K562 (cell line): ENCODE results near the gene VIT. TPM values are rescaled to one million over a fixed set of nuclear protein-coding genes. Genes with fewer than 3 reads are reported as not detected.

Experiments used
- ATAC-seq: fragments of 200-7000 bp; cut with Tn5 transposase; 3 replicates; pipeline ENCODE4 v1.9.1; 2020; ENCODE audit warnings: moderate library complexity
- BruUV-seq: library from RNA; stranded (reverse); fragments of 400-500 nt; replicated peaks from 2 replicates; lab custom pipeline; 2021; lab: Mats Ljungman, UMichigan
- CTCF ChIA-PET: fragments of 300-600 bp; formaldehyde crosslinking; extraction: SDS; loops from one replicate; lab custom pipeline; 2021; ENCODE audit warnings: low intra/inter-chr PET ratio; lab: Yijun Ruan, JAX
- POLR2A ChIA-PET: fragments of 300-600, 350-650 bp; sonication (Branson Sonifier 250); formaldehyde crosslinking; extraction: SDS; loops from one replicate; lab custom pipeline; 2021; ENCODE audit warnings: antibody characterized with exemption, inconsistent platforms; lab: Yijun Ruan, JAX
- DNase-seq, 4 experiments: peaks; one replicate each; pipeline versions ENCODE4 v3.0.0 to v3.0.0-alpha.2; 2011 to 2018; ENCODE audit warnings: low spot score in 3 of 4, mixed read lengths in 3 of 4; ENCODE audit errors: extremely low read depth in 1 of 4
- FAIRE-seq: peaks from 2 replicates; lab custom pipeline; 2011; peaks lifted over from hg19 to GRCh38; lab: Jason Lieb, UNC
- H2AFZ ChIP-seq: 2 replicates; pipeline ENCODE4 v1.6.0; 2011; ENCODE audit warnings: low read depth, low read length, control low read depth, inconsistent platforms
- H3K27ac ChIP-seq: fragments of 200-600 bp; 3 replicates; pipeline ENCODE4 v1.8.0; 2011; ENCODE audit warnings: low read depth, mild to moderate bottlenecking, control low read depth, inconsistent platforms, low read length, moderate library complexity, mixed read lengths; ENCODE audit errors: extremely low read depth
- H3K27me3 ChIP-seq, 2 experiments: fragments of 300-600 bp in 1 of 2; 2 replicates in 1 of 2; 3 replicates in 1 of 2; pipeline versions ENCODE4 v1.6.0 to v1.8.0; 2011; ENCODE audit warnings: inconsistent platforms in 2 of 2, low read length in 2 of 2, mild to moderate bottlenecking in 1 of 2, mixed read lengths in 1 of 2, moderate library complexity in 1 of 2; ENCODE audit not compliant: control insufficient read depth in 2 of 2, insufficient read depth in 2 of 2
- H3K36me3 ChIP-seq: fragments of 300-600 bp; 3 replicates; pipeline ENCODE4 v1.8.0; 2011; ENCODE audit warnings: mild to moderate bottlenecking, low read length, inconsistent platforms; ENCODE audit not compliant: control insufficient read depth, insufficient read depth
- H3K4me1 ChIP-seq, 2 experiments: fragments of 200-600 bp in 1 of 2; replicated peaks in 1 of 2; 2 replicates in 1 of 2; 3 replicates in 1 of 2; pipeline versions ENCODE4 v1.5.1 to v1.8.0; 2011; ENCODE audit warnings: inconsistent platforms in 2 of 2, low read length in 2 of 2, mild to moderate bottlenecking in 1 of 2, mixed read lengths in 1 of 2, moderate library complexity in 1 of 2; ENCODE audit not compliant: control insufficient read depth in 2 of 2, insufficient read depth in 2 of 2
- H3K4me2 ChIP-seq: 2 replicates; pipeline ENCODE4 v1.6.1; 2011; ENCODE audit warnings: low read length, control low read depth, inconsistent platforms, mixed read lengths; ENCODE audit not compliant: insufficient read depth
- H3K4me3 ChIP-seq: fragments of 200-600 bp; sonication (generic), shearing (Covaris generic); 2 replicates; pipeline ENCODE4 v1.5.1; 2016; ENCODE audit warnings: control low read depth, inconsistent platforms
- H3K79me2 ChIP-seq: fragments of 200-600 bp; 3 replicates; pipeline ENCODE4 v1.8.0; 2011; ENCODE audit warnings: low read length, inconsistent platforms; ENCODE audit not compliant: control insufficient read depth, insufficient read depth
- H3K9ac ChIP-seq, 2 experiments: 2 replicates each; pipeline versions ENCODE4 v1.6.0 to v1.6.1; 2011; ENCODE audit warnings: low read depth in 2 of 2, low read length in 2 of 2, control low read depth in 1 of 2, inconsistent platforms in 1 of 2, mild to moderate bottlenecking in 1 of 2, mixed read lengths in 1 of 2; ENCODE audit not compliant: insufficient read depth in 1 of 2
- H3K9me1 ChIP-seq: one replicate; pipeline ENCODE4 v1.6.0; 2011; ENCODE audit warnings: inconsistent platforms, mild to moderate bottlenecking, low read length, moderate library complexity; ENCODE audit not compliant: control insufficient read depth, insufficient read depth
- H3K9me3 ChIP-seq: replicated peaks from 2 replicates; pipeline ENCODE4 v1.5.1; 2011; ENCODE audit warnings: low read depth, low read length, inconsistent platforms; ENCODE audit not compliant: control insufficient read depth, insufficient read depth
- H4K20me1 ChIP-seq: replicated peaks from 2 replicates; pipeline ENCODE4 v1.6.1; 2011; ENCODE audit warnings: low read length, inconsistent platforms, mixed read lengths; ENCODE audit not compliant: control insufficient read depth, insufficient read depth
- BACH1 ChIP-seq: fragments of 200-800 bp; sonication (Bioruptor generic); IDR thresholded peaks from 2 replicates; pipeline ENCODE4 v1.6.1; 2016; ENCODE audit warnings: missing genetic modification characterization, missing compliant biosample characterization
- BCL6 ChIP-seq: fragments of 250-450 bp; sonication (Bioruptor Pico); IDR thresholded peaks from 2 replicates; pipeline ENCODE4 v1.4.0; 2020
- HDAC3 ChIP-seq: fragments of 450-650 bp; IDR thresholded peaks from 2 replicates; pipeline ENCODE4 v1.6.1; 2018; ENCODE audit warnings: borderline replicate concordance, mild to moderate bottlenecking, moderate library complexity; ENCODE audit not compliant: partially characterized antibody
- MXI1 ChIP-seq: IDR thresholded peaks from 2 replicates; pipeline ENCODE4 v1.6.1; 2011; ENCODE audit warnings: low read depth, mild to moderate bottlenecking, improper control_type of control experiment, low read length
- RBM39 ChIP-seq: fragments of 200-400 bp; formaldehyde crosslinking; optimal IDR thresholded peaks from 2 replicates; pipeline ENCODE3; 2018; ENCODE audit warnings: low read depth, low read length
- SAP30 ChIP-seq: fragments of 200-600 bp; sonication (generic); IDR thresholded peaks from 2 replicates; pipeline ENCODE4 v1.6.1; 2012; ENCODE audit warnings: borderline replicate concordance, low read depth, mild to moderate bottlenecking, moderate library complexity, low read length, control low read depth, inconsistent platforms; ENCODE audit not compliant: insufficient read depth, poor library complexity, severe bottlenecking
- ZEB2 ChIP-seq: fragments of 450-650 bp; IDR thresholded peaks from 2 replicates; pipeline ENCODE4 v1.6.1; 2016
- ZKSCAN3 ChIP-seq: fragments of 250-450 bp; sonication (Bioruptor Pico); IDR thresholded peaks from 2 replicates; pipeline ENCODE4 v1.4.0; 2020
- ZNF124 ChIP-seq: sonication (generic); formaldehyde crosslinking; IDR thresholded peaks from 2 replicates; pipeline ENCODE4 v1.8.1; 2022; ENCODE audit warnings: missing genetic modification reagents
- WGBS: fragments of 100-300 bp; shearing (Covaris generic); methylation state at CpG from one replicate; pipeline ENCODE4 v1.1.6; 2016; ENCODE audit warnings: low coverage, mixed read lengths; ENCODE audit not compliant: insufficient coverage; ENCODE audit errors: missing lambda C conversion rate; 5-methylcytosine and 5-hydroxymethylcytosine counted together
- in situ Hi-C: fragments of 300-500 bp; cut with MboI; formaldehyde crosslinking; loops from 4 replicates; pipeline ENCODE4 v1.15.0; 2018; ENCODE audit warnings: inconsistent platforms, mixed read lengths
- intact Hi-C: fragments of 100-400 bp; cut with micrococcal nuclease; formaldehyde crosslinking; loops from 2 replicates; pipeline ENCODE4 v1.14.2; 2022
- polyA plus RNA-seq, 8 experiments: library from polyadenylated mRNA; depleted of rRNA in 4 of 8; stranded (reverse) in 5 of 8; unstranded in 3 of 8; fragments of >200 nt; fragmentation: Nextera tagmentation in 2 of 8; fragmentation: Illumina TruSeq in 1 of 8; extraction: Ambion mirVana in 2 of 8; extraction: Trizol in 1 of 8; gene quantifications; 2 replicates each; pipeline versions ENCODE4 v1.2.1 to v1.2.3, GENCODE V29; 2011 to 2014; ENCODE audit warnings: inconsistent platforms in 1 of 8, missing spikeins in 1 of 8
- total RNA-seq, 7 experiments: library from RNA; depleted of rRNA in 6 of 7; stranded (reverse); fragments of >200 nt in 6 of 7; fragmentation: Illumina TruSeq in 2 of 7; extraction: Trizol in 2 of 7; gene quantifications; 2 replicates each; pipeline versions ENCODE4 v1.2.1 to v1.2.3, GENCODE V29; 2011 to 2021; ENCODE audit warnings: low replicate concordance in 1 of 7
- TF ChIP-seq, protein P1 (sequence below): fragments of 250-450 bp; sonication (Bioruptor Pico); IDR thresholded peaks from 2 replicates; pipeline ENCODE4 v1.5.0; 2021; ENCODE audit warnings: mild to moderate bottlenecking, borderline replicate concordance

The VIT gene
- total and polyA plus RNA-seq, 9 of the 15 experiments (the other 6 are each of a cell fraction or from before 2014, with no cell fraction given), result not detected

DNA sequence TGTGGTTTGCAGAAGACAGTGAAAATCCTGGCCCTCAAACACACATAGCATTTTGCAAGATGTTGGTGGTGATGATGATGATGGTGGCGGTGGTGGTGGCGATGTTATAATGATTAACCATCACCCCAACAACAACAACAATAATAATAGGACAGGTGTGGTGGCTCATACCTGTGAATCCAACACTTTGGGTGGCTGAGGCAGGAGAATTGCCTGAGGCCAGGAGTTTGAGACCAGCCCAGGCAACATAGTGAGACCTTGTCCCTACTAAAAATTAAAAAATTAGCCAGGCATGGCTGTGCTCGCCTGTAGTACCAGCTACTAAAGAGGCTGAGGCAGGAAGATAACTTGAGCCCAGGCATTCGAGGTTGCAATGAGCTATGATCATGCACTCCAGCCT, 3.8 kb downstream of the VIT start:
- BruUV-seq, result no TSS peak
- Histone ChIP-seq H3K9ac (no peak overlapping the region), H3K4me3 (no peak overlapping the region), H3K36me3 (no peaks in the 10 kb centered on the region), H3K4me1 (no peaks in the 10 kb centered on the region), H4K20me1 (no peaks in the 10 kb centered on the region), H3K4me2 (no peak overlapping the region), H3K27ac (no peak overlapping the region), H2AFZ (no peak overlapping the region), H3K79me2 (no peaks in the 10 kb centered on the region), H3K27me3 (no peaks in the 10 kb centered on the region; a peak in 3 of 5 replicates), H3K9me1 (no peaks in the 10 kb centered on the region), H3K9me3 (no peaks in the 10 kb centered on the region)
- ATAC-seq, result no peak
- TF ChIP-seq HDAC3, result no peak
- TF ChIP-seq BACH1 (tag), result no peak
- TF ChIP-seq MXI1, result no peak
- TF ChIP-seq ZNF124 (CRISPR knock-in tag), result no peak
- no peak for TF ChIP-seq SAP30
- TF ChIP-seq, protein P1, sequence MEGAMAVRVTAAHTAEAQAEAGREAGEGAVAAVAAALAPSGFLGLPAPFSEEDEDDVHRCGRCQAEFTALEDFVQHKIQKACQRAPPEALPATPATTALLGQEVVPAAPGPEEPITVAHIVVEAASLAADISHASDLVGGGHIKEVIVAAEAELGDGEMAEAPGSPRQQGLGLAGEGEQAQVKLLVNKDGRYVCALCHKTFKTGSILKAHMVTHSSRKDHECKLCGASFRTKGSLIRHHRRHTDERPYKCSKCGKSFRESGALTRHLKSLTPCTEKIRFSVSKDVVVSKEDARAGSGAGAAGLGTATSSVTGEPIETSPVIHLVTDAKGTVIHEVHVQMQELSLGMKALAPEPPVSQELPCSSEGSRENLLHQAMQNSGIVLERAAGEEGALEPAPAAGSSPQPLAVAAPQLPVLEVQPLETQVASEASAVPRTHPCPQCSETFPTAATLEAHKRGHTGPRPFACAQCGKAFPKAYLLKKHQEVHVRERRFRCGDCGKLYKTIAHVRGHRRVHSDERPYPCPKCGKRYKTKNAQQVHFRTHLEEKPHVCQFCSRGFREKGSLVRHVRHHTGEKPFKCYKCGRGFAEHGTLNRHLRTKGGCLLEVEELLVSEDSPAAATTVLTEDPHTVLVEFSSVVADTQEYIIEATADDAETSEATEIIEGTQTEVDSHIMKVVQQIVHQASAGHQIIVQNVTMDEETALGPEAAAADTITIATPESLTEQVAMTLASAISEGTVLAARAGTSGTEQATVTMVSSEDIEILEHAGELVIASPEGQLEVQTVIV (CRISPR knock-in tag), result no peak
- no peak for TF ChIP-seq ZKSCAN3 (CRISPR knock-in tag)
- no peak for TF ChIP-seq ZEB2
- no peak for TF ChIP-seq BCL6
- no peak for TF ChIP-seq RBM39
- intact Hi-C loops, result no loop called here
- no peak for FAIRE-seq
- DNase-seq, result no peak
- 2% methylated on average over 4 of the region's 4 CpGs for WGBS
- ChIA-PET POLR2A (no interaction called here), CTCF (no interaction called here)
- in situ Hi-C loops, result no loop called here
